B cell (primary cell): ENCODE results near the gene KCND1. TPM values are rescaled to one million over a fixed set of nuclear protein-coding genes. Genes with fewer than 3 reads are reported as not detected.

Source experiments
- ATAC-seq: fragments of 200-7000 bp; cut with Tn5 transposase; one replicate; pipeline ENCODE4 v1.10.0; 2021; ENCODE audit warnings: low read depth, mild to moderate bottlenecking, moderate number of reproducible peaks, moderate library complexity
- CTCF ChIA-PET: fragments of 350-600 bp; sonication (Branson Sonifier 250); formaldehyde crosslinking; loops from one replicate; lab custom pipeline; 2021; ENCODE audit warnings: antibody characterized with exemption, inconsistent platforms; lab: Charles Lee
- POLR2A ChIA-PET: fragments of 350-600 bp; sonication (Branson Sonifier 250); formaldehyde crosslinking; loops from one replicate; lab custom pipeline; 2021; ENCODE audit warnings: antibody characterized with exemption; lab: Charles Lee
- DNase-seq: peaks from one replicate; pipeline ENCODE4 v3.0.0; 2013
- H2AFZ ChIP-seq: 2 replicates; pipeline ENCODE4 v1.6.1; 2012; ENCODE audit warnings: mild to moderate bottlenecking, low read depth, low read length; ENCODE audit not compliant: insufficient read depth, poor library complexity, severe bottlenecking
- H3K27ac ChIP-seq, 2 donors: 1 replicate in 1 of 2; 2 replicates in 1 of 2; pipeline ENCODE4 v1.5.1; 2012 to 2013; ENCODE audit warnings: low read length in 2 of 2, mild to moderate bottlenecking in 2 of 2, moderate library complexity in 1 of 2
- H3K27me3 ChIP-seq, 4 experiments: fragments of 200-600 bp in 1 of 4; sonication (generic) in 1 of 4; replicated peaks in 1 of 4; 1 replicate in 2 of 4; 2 replicates in 2 of 4; pipeline versions ENCODE4 v1.6.1 to v1.7.0; 2013 to 2016; ENCODE audit warnings: low read length in 3 of 4, mild to moderate bottlenecking in 2 of 4, mixed read lengths in 1 of 4, moderate library complexity in 1 of 4; ENCODE audit not compliant: insufficient read depth in 4 of 4, control insufficient read depth in 3 of 4; ENCODE audit errors: control extremely low read depth in 1 of 4
- H3K36me3 ChIP-seq, 2 experiments: replicated peaks in 1 of 2; 1 replicate in 1 of 2; 2 replicates in 1 of 2; pipeline versions ENCODE4 v1.6.1 to v1.7.1; 2013; ENCODE audit warnings: low read length in 1 of 2; ENCODE audit not compliant: insufficient read depth in 2 of 2, control insufficient read depth in 1 of 2; ENCODE audit errors: control extremely low read depth in 1 of 2, extremely low read depth in 1 of 2
- H3K4me1 ChIP-seq, 2 donors: fragments of 200-600 bp in 1 of 2; sonication (generic) in 1 of 2; 1 replicate in 1 of 2; 2 replicates in 1 of 2; pipeline versions ENCODE4 v1.5.1 to v1.6.1; 2013 to 2017; ENCODE audit warnings: low read length in 2 of 2; ENCODE audit not compliant: control insufficient read depth in 2 of 2, insufficient read depth in 2 of 2
- H3K4me2 ChIP-seq: replicated peaks from 2 replicates; pipeline ENCODE3; 2012; ENCODE audit warnings: mild to moderate bottlenecking, low read depth, low read length; ENCODE audit not compliant: poor library complexity, severe bottlenecking
- H3K4me3 ChIP-seq, 5 experiments: fragments of 200-600 bp in 1 of 5; sonication (generic) in 1 of 5; 1 replicate in 3 of 5; 2 replicates in 2 of 5; pipeline versions ENCODE4 v1.5.1 to v1.7.0; 2011 to 2016; ENCODE audit warnings: low read length in 4 of 5, mild to moderate bottlenecking in 4 of 5, low read depth in 2 of 5, control low read depth in 1 of 5, moderate library complexity in 1 of 5; ENCODE audit not compliant: insufficient read depth in 1 of 5; ENCODE audit errors: control extremely low read depth in 1 of 5, extremely low read depth in 1 of 5
- H3K79me2 ChIP-seq: fragments of 200-600 bp; sonication (generic); one replicate; pipeline ENCODE4 v1.6.0; 2016; ENCODE audit warnings: low read length; ENCODE audit not compliant: control insufficient read depth, insufficient read depth
- H3K9ac ChIP-seq: fragments of 200-600 bp; sonication (generic); 2 replicates; pipeline ENCODE4 v1.6.1; 2017; ENCODE audit warnings: mild to moderate bottlenecking, low read length, moderate library complexity
- H3K9me3 ChIP-seq, 3 donors: one replicate each; pipeline versions ENCODE4 v1.6.1 to v1.7.1; 2013; ENCODE audit warnings: low read length in 2 of 3; ENCODE audit not compliant: control insufficient read depth in 2 of 3, insufficient read depth in 1 of 3; ENCODE audit errors: control extremely low read depth in 1 of 3
- H4K20me1 ChIP-seq: 2 replicates; pipeline ENCODE4 v1.6.0; 2012; ENCODE audit warnings: mild to moderate bottlenecking, low read length; ENCODE audit not compliant: insufficient read depth, control insufficient read depth, poor library complexity, severe bottlenecking
- H3K27ac Mint-ChIP-seq: one replicate; pipeline ENCODE4 v1.8.0; 2021; ENCODE audit warnings: mixed read lengths
- H3K27me3 Mint-ChIP-seq: one replicate; pipeline ENCODE4 v1.8.0; 2021; ENCODE audit warnings: mixed read lengths
- H3K4me1 Mint-ChIP-seq: one replicate; pipeline ENCODE4 v1.8.0; 2021; ENCODE audit warnings: mixed read lengths
- H3K4me3 Mint-ChIP-seq: one replicate; pipeline ENCODE4 v1.8.0; 2021; ENCODE audit warnings: mixed read lengths
- H3K9me3 Mint-ChIP-seq: one replicate; pipeline ENCODE4 v1.8.0; 2022; ENCODE audit warnings: mixed read lengths; ENCODE audit not compliant: insufficient read depth
- CTCF ChIP-seq: fragments of 200-600 bp; IDR thresholded peaks from one replicate; pipeline ENCODE4 v1.8.0; 2022; ENCODE audit warnings: antibody characterized with exemption, mild to moderate bottlenecking
- EZH2 ChIP-seq: IDR thresholded peaks from 2 replicates; pipeline ENCODE4 v1.6.1; 2012; ENCODE audit warnings: borderline replicate concordance, low read depth, mild to moderate bottlenecking, moderate library complexity, low read length; ENCODE audit not compliant: insufficient read depth, poor library complexity, severe bottlenecking
- WGBS: methylation state at CpG from one replicate; pipeline ENCODE4 v1.1.5; 2013; ENCODE audit warnings: missing lambda C conversion rate; ENCODE audit not compliant: insufficient coverage; 5-methylcytosine and 5-hydroxymethylcytosine counted together
- intact Hi-C: fragments of 100-400 bp; cut with micrococcal nuclease; formaldehyde crosslinking; loops from one replicate; pipeline ENCODE4 v1.10.0; 2022
- polyA plus RNA-seq: library from polyadenylated mRNA; depleted of rRNA; stranded (reverse); fragments of >200 nt; gene quantifications from 2 replicates; pipeline ENCODE4 v1.2.3, GENCODE V29; 2012
- small RNA-seq: library from RNA; depleted of rRNA; stranded (forward); fragments of <200 nt; gene quantifications from one replicate; pipeline ENCODE3, GENCODE V24; 2012; ENCODE audit warnings: low replicate concordance, low read depth; ENCODE audit not compliant: insufficient read length
- total RNA-seq, 2 donors: library from RNA; stranded (reverse); fragments of 120-200 nt in 1 of 2; gene quantifications; 1 replicate in 1 of 2; 2 replicates in 1 of 2; pipeline versions ENCODE4 v1.2.3 to v1.2.4, GENCODE V29; 2013 to 2022

The KCND1 gene
- total and polyA plus RNA-seq, 2 donors (not counting 1 experiment from before 2014, with no cell fraction given): 2.2 to 2.3 TPM

- H2AFZ ChIP-seq: peak within 1 kb of the TSS; percentile 37
These were observed 60.0 kb downstream of the KCND1 start, which contains the start of gene SLC35A2 for GRCh38 chrX:48911412-48912182. SLC35A2 (minus strand) TSS chrX:48911646; CDS start chrX:48911636, 10 bp downstream.

More at GRCh38 chrX:48911412-48912182, 60.0 kb downstream of the KCND1 start, which contains the start of gene SLC35A2:
- no peaks in the 10 kb centered on the region for H3K27me3 Mint-ChIP-seq
- H3K4me1 ChIP-seq: peaks cover 28 to 49% of the 10 kb centered on the region in 2 donors
- H3K9ac ChIP-seq: peak within 1 kb of the TSS; percentile 72
- peaks cover 33% of the 10 kb centered on the region for H3K79me2 ChIP-seq
- ChIA-PET CTCF (interaction anchor here (0.8 to 1.6 kb wide), 6 partner anchors 8 to 263 kb away, joined by 3 to 6 read pairs (median 5); partner anchors contain the start of gene OTUD5), POLR2A (interaction anchor here (0.9 to 2.6 kb wide), 6 partner anchors 8 to 46 kb away, joined by 3 to 29 read pairs (median 5); partner anchors contain the start of genes OTUD5, PQBP1 and TIMM17B)
- under 1% methylated on average over 60 of the region's 60 CpGs for WGBS
- TF ChIP-seq EZH2 (no peak), CTCF (no peak)
- H3K9me3 Mint-ChIP-seq: no peaks in the 10 kb centered on the region
- peak; percentile 76 for ATAC-seq
- H3K27ac Mint-ChIP-seq: peak within 1 kb of the TSS; percentile 88
- H3K4me3 Mint-ChIP-seq: peak within 1 kb of the TSS; percentile 86
- H3K27me3 ChIP-seq: no peaks in the 10 kb centered on the region
- peak within 1 kb of the TSS; percentile 77 for H3K4me2 ChIP-seq
- H3K4me3 ChIP-seq: peak within 1 kb of the TSS; percentile 60 to 78 (median 66)
- DNase-seq: peak; percentile 90
- H3K27ac ChIP-seq: peak within 1 kb of the TSS; percentile 86 to 90
- intact Hi-C loops: loop anchor here (1.0 to 10.0 kb wide), 5 partner anchors 14 to 1697 kb away; partner anchors contain the start of genes CDK16, ELK1, PQBP1 and SUV39H1
- H4K20me1 ChIP-seq: peaks cover 35% of the 10 kb centered on the region
- H3K4me1 Mint-ChIP-seq: peaks cover 48% of the 10 kb centered on the region
- peaks cover 0 to 36% of the 10 kb centered on the region in 2 experiments for H3K36me3 ChIP-seq
- H3K9me3 ChIP-seq: no peaks in the 10 kb centered on the region

Small RNAs within 50 kb of the gene (small RNA-seq; reads per million reads assigned to genes)
- not detected for gene RNU6-722P

Other genes with a start within 250 kb of the KCND1 start
- not detected in 2 replicates for gene GLOD5, start 210.1 kb downstream of the KCND1 start, total RNA-seq
- not detected in 2 replicates for gene GLOD5, start 210.1 kb downstream of the KCND1 start, polyA plus RNA-seq
- not detected in 2 replicates for gene GATA1, start 185.3 kb downstream of the KCND1 start, total RNA-seq
- 0.16 TPM in 1 of 2 replicates, not detected in the other for gene GATA1, start 185.3 kb downstream of the KCND1 start, polyA plus RNA-seq
- gene HDAC6, start 169.8 kb downstream of the KCND1 start, total RNA-seq: 168 and 170 TPM in 2 replicates
- gene HDAC6, start 169.8 kb downstream of the KCND1 start, polyA plus RNA-seq: 125 and 137 TPM in 2 replicates
- not detected in 2 replicates for gene ERAS, start 145.3 kb downstream of the KCND1 start, total RNA-seq
- gene ERAS, start 145.3 kb downstream of the KCND1 start, polyA plus RNA-seq: 0.09 and 0.19 TPM in 2 replicates
- not detected in 2 replicates for gene PCSK1N, start 136.2 kb downstream of the KCND1 start, total RNA-seq
- gene PCSK1N, start 136.2 kb downstream of the KCND1 start, polyA plus RNA-seq: 0.09 TPM in 1 of 2 replicates, not detected in the other
- 50.0 and 54.3 TPM in 2 replicates for gene TIMM17B, start 74.1 kb downstream of the KCND1 start, total RNA-seq
- 52.3 and 63.9 TPM in 2 replicates for gene TIMM17B, start 74.1 kb downstream of the KCND1 start, polyA plus RNA-seq
- 89.5 and 89.9 TPM in 2 replicates for gene PQBP1, start 73.9 kb downstream of the KCND1 start, total RNA-seq
- 128 and 138 TPM in 2 replicates for gene PQBP1, start 73.9 kb downstream of the KCND1 start, polyA plus RNA-seq
- 19.1 and 24.1 TPM in 2 replicates for gene SLC35A2, start 60.2 kb downstream of the KCND1 start, total RNA-seq
- gene SLC35A2, start 60.2 kb downstream of the KCND1 start, polyA plus RNA-seq: 22.0 and 35.2 TPM in 2 replicates
- gene PIM2, start 52.8 kb downstream of the KCND1 start, total RNA-seq: 315 and 323 TPM in 2 replicates
- 249 and 276 TPM in 2 replicates for gene PIM2, start 52.8 kb downstream of the KCND1 start, polyA plus RNA-seq
- gene OTUD5, start 14.2 kb downstream of the KCND1 start, total RNA-seq: 101 and 105 TPM in 2 replicates
- gene OTUD5, start 14.2 kb downstream of the KCND1 start, polyA plus RNA-seq: 116 and 130 TPM in 2 replicates
- 143 and 150 TPM in 2 replicates for gene GRIPAP1, start 30.4 kb upstream of the KCND1 start, total RNA-seq
- gene GRIPAP1, start 30.4 kb upstream of the KCND1 start, polyA plus RNA-seq: 70.7 and 127 TPM in 2 replicates
- gene TFE3, start 71.5 kb upstream of the KCND1 start, total RNA-seq: 38.9 and 42.1 TPM in 2 replicates
- gene TFE3, start 71.5 kb upstream of the KCND1 start, polyA plus RNA-seq: 21.0 and 31.1 TPM in 2 replicates
- 12.5 and 16.2 TPM in 2 replicates for gene CCDC120, start 87.2 kb upstream of the KCND1 start, total RNA-seq
- 5.7 and 7.6 TPM in 2 replicates for gene CCDC120, start 87.2 kb upstream of the KCND1 start, polyA plus RNA-seq
- 19.0 and 22.5 TPM in 2 replicates for gene PRAF2, start 102.2 kb upstream of the KCND1 start, total RNA-seq
- gene PRAF2, start 102.2 kb upstream of the KCND1 start, polyA plus RNA-seq: 18.2 and 19.4 TPM in 2 replicates
- 92.0 and 100 TPM in 2 replicates for gene WDR45, start 108.0 kb upstream of the KCND1 start, total RNA-seq
- gene WDR45, start 108.0 kb upstream of the KCND1 start, polyA plus RNA-seq: 153 and 238 TPM in 2 replicates
- gene GPKOW, start 151.9 kb upstream of the KCND1 start, total RNA-seq: 16.8 and 18.7 TPM in 2 replicates
- 8.7 and 12.9 TPM in 2 replicates for gene GPKOW, start 151.9 kb upstream of the KCND1 start, polyA plus RNA-seq
- gene MAGIX, start 190.9 kb upstream of the KCND1 start, total RNA-seq: 1.6 and 2.4 TPM in 2 replicates
- 0.78 and 1.2 TPM in 2 replicates for gene MAGIX, start 190.9 kb upstream of the KCND1 start, polyA plus RNA-seq
- 194 and 196 TPM in 2 replicates for gene PLP2, start 200.1 kb upstream of the KCND1 start, total RNA-seq
- 174 and 214 TPM in 2 replicates for gene PLP2, start 200.1 kb upstream of the KCND1 start, polyA plus RNA-seq
- 13.2 and 16.2 TPM in 2 replicates for gene PRICKLE3, start 214.5 kb upstream of the KCND1 start, total RNA-seq
- gene PRICKLE3, start 214.5 kb upstream of the KCND1 start, polyA plus RNA-seq: 21.0 and 24.2 TPM in 2 replicates
- gene SYP, start 228.3 kb upstream of the KCND1 start, total RNA-seq: 1.2 TPM in 2 replicates
- gene SYP, start 228.3 kb upstream of the KCND1 start, polyA plus RNA-seq: 0.61 and 1.6 TPM in 2 replicates